UCSD-AML1 (cell line): ENCODE measurements around the gene SYNJ2.
A peak's percentile ranks its signal among the peaks of the same experiment; 100 is the strongest.
"Not testable (repeated sequence)": the region's sequence is repeated elsewhere in the genome, so short reads cannot be mapped to it uniquely, and the experiment has no call there.

Experiments used
- DNase-seq: peaks from one replicate; lab custom pipeline; 2025; ENCODE audit not compliant: unreplicated experiment; lab: John Stamatoyannopoulos, UW

SYNJ2 gene

DNA sequence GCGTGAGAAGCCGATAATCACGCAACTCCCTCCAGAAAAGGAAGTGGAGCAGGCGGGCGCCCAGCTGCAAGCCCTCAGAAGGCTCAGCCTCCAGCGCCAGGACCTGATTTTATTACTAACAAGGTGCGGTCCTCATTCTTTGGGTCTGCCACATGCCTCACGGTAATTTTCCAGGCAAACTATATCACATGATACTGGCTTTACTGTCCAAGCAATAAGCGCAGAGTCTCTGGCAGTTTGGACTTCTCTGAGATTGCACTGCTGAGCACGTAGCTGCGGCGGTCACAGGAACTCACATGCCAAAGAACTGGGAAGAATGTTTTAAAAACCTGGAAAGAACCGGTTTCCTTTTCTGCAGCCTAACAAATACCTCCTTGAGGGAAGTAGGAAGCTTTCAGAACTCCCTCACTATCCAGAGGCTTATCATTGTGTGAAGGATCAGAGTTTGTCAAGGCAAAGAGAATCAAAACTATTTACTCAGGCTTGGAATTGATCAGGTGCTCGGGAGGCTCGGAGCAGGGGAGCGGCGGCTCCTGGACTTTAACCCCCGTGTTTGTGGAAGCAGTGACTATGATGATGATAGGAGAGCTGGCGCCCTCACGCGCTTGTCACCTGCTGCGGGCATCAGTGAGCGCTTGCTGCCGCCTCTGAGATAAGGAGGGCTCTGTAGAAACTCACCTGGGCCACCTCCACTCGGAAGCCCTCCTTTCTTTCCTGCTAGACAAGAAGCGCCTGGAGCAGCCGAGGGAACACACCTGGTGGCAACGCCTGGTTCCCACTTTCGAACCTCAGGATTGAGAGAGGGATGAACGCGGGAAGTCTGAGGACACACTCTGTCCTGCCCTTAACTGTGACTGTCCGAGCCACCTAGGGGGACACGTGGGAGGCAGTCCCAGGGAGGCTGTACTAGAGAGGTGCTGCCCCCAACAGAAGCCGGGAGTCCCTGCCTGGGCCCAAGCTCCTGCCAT, 27.2 kb upstream of the SYNJ2 start:
- DNase-seq = no peak

DNA sequence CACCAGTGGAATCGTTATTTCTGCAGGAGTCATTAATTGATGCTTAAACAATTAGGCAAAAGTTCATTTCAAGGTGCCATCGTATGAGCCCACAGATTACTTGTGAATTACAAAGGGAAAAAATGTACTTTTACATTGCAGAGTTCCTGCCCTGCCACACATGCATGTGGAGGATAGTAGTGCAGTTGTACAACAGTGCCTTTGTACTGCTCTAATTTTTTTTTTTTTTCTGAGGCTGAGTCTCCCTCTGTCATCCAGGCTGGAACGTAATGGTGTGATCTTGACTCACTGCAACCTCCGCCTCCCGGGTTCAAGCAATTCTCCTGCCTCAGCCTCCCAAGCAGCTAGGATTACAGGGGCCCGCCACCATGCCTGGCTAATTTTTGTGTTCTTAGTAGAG, 26.0 kb upstream of the SYNJ2 start:
- no peak for DNase-seq

DNA sequence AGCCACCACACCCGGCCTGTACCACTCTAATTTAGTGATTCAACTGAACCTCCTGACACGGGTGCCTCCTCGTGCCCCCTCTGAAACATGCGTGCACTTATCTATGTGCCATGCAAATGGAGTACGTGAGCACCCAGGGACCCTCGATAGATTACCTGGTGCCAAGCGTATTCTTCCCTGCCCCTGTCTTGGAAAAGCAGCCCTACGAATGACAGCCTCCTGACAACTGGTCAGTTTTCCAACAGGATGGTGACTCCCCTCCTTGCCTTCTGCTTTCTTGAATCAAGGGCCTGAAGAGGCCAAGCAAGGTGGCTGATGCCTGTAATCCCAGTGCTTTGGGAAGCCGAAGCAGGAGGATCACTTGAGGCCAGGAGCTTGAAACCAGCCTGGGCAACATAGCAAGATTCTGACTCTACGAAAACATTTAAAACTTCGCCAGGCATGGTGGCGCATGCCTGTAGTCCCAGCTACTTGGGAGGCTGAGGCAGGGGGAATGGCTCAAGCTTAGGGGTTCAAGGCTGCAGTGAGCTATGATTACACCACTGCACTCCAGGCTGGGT, 25.4 kb upstream of the SYNJ2 start:
- no peak for DNase-seq

DNA sequence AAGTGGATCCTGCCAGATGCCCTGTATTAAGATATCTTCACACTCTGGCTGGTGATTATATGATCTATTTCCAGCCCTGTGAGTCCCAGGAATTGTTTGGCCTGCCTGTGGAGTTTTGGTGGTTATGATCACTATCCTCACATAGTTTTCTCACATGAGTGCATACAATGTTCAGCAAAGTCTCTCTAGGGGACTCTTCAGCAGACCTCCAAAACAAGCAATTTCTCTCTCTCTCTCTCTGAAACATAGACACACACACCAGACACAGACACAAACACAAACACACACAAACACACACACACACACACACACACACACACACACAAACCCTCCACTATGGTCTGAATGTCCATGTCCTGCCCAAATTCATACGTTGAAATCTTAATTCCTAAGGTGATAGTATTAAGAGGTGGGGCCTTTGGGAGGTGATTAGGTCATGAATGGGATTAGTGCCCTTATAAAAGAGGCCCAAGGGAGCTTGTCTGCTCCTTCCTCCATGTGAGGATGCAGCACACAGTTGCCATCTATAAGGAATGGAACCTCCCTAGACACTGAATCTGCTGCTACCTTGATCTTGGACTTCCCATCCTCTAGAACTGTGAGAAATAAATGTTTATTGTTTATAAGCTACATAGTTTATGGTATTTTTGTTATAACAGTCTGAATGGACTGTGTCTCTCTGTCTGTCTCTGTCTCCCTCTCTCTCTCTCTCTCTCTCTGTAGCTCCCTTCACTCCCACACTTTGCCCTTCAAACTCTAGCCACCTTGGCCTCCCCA, 22.0 kb upstream of the SYNJ2 start:
- DNase-seq = no peak

DNA sequence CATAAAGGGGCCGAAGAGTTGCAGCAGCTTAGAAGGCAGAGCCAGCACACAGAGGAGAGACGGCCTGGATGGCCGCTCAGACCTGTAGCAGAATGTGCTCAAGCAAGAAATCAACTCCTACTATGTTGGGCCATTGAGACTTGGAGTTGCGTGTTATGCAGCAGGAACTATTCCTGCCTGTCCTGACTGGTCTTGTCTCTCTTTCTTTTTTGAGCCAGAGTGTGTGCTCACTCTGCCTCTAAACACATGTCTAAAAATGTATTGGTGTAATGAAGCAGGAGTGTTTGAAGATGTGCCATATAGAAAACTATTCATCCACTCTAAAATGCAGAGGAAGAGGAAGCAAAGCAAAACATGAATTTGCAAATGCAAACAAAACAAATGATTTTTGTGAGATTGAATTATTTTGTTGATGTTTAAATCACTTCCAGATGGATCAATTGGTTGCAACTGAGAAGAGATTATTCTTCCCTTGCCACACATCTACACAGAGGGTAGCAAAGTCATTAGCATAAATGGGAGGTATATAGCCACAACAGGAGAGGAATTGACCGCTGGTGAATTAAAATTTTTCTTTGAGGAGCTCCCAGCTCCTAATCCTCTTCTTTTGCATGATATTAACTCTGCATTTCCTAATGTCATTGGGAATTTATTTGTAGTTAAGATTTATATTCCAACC, 20.4 kb upstream of the SYNJ2 start:
- DNase-seq = no peak

DNA sequence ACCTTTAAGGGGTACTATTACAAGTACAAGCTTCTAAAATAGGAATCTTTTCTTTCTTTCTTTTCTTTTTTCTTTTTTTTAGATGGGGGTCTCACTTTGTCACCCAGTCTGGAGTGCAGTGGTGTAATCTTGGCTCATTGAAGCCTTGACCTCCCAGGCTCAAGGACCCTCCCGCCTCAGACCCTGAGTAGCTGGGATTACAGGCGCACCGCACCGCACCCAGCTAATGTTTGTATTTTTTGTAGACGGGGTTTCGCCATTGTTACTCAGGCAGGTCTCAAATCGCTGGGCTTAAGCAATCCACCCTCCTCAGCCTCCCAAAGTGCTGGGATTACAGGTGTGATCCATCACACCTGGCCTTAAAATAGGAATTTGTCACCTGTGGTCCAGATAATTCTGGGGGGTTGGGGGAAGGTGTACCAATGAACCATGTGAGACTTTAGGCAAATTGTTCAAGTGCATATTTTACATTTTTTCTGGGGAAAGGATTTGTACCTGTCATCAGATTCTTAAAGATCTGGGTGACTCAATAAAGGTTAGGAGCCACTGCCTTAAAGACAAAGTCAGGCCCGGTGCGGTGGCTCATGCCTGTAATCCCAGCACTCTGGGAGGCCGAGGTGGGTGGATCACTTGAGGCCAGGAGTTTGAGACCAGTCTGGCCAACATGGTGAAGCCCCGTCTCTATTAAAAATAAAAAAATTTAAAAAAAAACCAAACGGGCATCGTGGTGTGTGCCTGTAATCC, 19.7 kb upstream of the SYNJ2 start:
- no peak for DNase-seq

DNA sequence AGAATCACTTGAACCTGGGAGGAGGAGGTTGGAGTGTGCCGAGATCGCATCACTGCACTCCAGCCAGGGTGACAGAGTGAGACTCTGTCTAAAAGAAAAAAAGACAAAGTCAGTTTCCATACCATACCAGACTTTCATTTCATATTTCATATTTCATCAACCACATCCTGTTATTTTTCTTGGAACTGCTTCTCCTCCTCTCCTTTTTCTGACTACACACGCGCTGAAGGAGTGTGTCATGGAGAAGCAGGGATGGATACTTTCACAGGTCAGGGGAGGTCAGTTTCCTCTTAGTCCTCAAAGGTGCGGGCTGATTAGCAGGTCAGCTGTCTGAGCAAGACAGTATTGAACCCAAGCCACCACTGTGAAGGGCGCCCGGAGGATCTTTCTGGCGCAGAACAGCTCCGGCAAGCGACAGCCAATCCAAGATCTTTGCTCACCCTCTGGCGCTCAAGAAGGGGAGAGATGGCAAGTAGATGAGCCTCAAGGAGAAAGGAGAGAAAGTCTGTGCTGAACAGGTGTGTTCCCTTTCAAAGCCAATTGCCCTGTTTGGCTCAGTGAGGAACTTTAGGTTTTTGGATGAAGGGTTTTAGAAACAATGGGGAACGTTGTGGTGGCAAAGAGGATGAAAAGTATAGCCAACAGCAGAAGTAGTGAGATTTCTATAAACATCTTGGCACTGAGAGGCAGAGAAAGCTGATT, 18.9 kb upstream of the SYNJ2 start:
- DNase-seq = peak; percentile 58

DNA sequence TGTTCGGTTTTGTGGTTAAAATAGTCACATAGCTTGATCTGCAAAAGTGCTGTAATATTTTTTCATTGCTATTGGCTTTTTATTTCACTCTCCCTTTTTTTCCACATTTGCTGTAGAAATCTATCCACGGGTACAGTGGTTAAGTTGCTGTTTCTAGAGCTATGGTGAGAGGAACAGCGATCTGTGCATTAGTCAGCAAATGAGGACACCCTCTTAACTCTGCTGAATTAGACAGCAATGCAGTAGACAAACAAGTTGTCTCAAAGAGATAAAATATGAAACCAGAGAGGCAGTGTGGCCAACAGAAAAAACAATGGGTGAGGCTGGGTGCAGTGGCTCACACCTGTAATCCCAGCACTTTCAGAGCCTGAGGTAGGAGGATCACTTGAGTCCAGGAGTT, 17.6 kb upstream of the SYNJ2 start:
- no peak for DNase-seq

DNA sequence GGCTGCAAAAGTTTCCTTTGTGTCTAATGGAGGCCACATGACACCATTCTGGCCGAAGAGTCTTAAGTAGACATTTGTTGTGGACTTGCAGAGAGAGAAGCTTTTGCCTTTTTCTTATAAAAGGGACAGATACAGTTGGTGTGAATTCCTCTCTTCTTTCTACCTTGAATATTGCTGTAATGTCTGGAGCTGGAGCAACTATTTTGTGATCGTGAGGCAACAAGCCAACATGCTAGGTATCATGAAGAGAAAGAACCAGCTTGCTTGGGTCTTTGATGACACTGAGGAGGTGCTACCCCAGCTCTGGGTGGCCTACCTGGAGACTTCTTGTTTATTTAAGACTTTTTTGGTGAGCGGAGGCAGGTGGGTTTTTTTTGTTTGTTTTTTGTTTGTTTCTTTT, 16.3 kb upstream of the SYNJ2 start:
- no peak for DNase-seq

DNA sequence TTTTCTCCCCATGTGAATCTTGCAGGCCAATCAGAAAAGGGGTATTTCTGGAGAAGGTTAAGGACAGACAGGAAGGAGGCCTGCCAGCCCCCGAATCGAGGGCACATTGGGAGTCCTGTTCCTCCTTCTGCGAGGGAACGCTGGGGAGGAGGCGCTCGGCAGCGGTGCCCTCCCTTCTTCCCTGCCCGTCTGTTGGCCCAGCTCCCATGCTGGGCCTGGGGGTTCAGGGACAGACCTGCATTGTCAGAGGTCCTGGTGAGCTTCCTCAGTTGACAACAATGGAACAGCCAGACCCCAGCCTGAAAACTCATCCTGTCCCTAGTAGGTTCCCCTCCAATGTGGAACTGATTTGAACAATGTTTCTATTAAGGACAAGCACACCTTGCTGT, 15.1 kb upstream of the SYNJ2 start:
- no peak for DNase-seq

DNA sequence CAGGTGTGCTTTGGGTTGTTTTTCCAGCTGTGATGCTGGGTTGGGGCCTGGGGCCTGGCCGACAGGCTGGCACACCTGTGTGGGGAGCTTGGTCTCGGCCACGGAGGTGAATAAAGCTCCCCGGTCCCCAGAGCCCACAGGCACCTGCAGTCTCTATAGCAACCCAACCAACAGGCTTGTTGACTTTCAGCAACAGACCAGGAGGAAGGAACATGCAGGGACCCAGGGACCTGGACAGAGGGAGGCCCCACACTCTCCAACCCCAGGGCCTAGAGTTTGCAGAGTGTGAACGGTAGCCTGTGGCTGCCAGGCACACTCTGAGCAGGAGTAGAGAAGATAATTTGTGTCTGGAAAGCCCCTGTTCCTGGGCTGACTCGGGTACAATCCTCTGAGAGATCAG, 14.6 kb upstream of the SYNJ2 start:
- DNase-seq = no peak

DNA sequence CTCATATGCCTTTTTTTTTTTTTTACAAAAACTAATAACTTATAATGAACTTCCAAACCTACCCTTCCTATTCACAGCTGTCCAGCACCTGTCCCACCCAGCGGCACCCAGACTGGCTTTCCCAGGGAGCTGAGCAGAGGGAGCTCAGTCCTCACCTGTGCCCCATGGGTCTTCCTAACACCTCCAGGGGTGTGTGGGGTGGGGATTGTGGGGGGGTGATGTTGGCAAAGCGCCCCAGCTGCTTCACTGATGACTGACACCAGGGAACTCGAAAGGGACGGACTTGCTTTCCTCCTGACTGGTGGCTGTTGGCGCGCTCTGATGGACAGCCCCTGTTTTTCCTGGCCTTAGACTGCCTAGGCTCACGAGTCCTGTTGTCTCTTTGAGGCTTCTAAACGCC, 14.2 kb upstream of the SYNJ2 start:
- DNase-seq = no peak

DNA sequence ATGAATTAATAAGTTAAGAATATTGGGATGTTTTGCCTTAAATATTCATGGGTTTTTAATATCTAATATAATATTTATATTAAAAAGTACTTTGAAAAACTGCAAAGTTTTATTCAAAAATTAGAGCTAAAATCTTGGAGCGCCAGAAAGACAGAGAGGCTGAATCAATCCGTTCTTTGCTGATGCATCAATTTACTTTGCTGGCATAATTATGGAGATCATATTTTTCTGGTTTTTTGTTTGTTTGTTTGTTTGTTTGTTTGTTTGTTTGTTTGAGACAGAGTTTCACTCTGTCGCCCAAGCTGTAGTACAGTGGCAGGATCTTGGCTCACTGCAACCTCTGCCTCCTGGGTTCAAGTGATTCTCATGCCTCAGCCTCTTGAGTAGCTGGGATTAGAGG, 9.5 kb upstream of the SYNJ2 start:
- not testable (repeated sequence) for DNase-seq

DNA sequence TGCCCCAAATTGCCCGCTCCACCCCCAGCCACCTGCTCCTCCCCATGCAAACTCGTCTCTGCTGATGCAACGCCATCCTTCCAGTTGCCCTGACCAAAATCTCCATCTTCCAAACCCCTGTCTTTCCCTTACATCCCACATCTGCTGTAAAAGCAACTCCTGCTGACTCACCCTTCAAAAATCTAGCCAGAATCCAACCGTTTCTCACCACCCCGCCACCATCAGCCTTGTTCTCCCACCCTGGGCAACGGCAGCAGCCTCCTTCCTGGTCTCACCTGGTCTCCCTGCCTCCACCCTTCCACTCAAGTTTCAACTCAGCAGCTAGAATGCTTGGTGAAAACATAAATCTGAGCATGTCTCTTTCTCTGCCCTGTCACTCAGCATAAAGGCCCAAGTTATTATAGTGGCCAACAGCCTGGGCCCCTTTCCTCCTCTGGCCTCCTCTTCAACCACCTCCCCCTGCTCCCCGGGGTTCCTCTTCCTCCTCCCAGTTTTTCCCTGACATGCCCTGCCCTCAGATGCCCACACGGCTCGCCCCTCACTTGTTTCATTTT, 7.2 kb upstream of the SYNJ2 start:
- DNase-seq = no peak

DNA sequence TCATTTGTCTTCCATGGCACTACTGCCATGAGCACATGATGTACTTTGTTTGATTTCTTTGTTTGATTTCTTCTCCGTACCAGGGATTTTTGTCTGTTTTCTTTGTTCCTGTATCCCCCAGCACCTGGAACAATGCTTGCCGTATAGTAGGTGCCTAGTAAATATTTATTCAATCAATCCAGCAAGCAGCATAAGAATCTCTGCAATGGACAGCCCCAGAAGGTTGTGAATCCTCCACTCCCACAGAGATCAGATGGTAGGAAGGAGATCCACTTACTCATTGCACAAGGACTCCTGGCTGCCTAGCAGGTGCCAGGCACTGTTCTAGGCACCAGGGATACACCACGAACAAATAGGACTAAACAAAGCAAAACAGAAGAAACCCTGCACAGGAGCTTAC, 6.7 kb upstream of the SYNJ2 start:
- DNase-seq = no peak

DNA sequence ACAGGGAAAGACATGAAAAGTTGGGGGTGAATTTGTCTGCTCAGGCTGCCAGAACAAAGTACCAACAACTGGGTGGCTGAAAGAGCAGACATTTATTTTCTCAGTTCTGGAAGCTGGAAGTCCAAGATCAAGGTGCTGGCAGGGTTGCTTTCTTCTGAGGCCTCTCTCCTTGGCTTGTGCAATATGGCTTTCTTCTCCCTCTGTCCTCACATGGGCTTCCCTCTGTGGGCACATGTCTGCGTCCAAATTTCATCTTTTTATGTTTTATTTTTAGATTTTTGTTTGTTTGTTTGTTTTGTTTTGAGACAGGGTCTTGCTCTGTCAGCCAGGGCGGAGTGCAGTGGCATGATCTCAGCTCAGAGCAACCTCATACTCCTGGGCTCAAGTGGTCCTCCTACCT, 6.2 kb upstream of the SYNJ2 start:
- no peak for DNase-seq

DNA sequence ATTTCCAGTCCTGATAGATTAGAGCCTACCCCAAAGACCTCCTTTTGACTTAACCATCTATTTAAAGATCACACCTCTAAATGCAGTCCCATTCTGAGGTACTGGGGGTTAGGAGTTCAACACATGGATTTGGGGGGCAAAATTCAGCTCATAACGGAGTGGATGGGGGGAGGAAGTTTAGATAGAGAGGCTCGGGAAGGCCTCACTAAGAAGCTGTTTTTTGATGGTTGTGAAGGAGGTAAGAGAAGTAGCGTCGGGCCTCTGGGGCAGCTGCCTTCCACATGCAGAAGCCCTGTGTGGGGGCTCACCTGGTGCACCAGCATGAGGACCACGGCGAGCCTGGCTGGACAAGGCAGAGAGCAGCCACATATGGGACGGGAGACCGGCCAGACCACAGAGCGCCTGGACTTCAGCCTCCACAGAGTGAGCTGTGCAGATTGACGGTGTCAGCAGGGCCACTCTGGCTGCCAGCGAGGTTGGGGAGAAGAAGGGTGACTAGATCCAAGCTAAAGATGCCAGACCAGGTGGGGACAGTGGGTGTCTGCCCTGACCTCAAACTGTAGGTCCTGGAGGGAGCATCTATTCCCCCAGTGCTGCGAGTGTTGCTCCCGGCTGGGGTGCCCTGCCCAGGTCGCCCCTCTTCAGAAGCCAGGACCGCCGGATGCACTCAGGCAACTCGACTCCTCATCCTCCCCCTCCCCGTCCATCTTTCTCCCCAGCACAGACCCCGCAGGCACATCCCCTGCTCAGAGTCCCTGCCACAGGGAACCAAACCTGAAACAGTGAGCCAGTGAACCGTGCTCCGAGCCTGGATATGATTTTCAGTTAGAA, 5.1 kb upstream of the SYNJ2 start:
- DNase-seq = no peak

DNA sequence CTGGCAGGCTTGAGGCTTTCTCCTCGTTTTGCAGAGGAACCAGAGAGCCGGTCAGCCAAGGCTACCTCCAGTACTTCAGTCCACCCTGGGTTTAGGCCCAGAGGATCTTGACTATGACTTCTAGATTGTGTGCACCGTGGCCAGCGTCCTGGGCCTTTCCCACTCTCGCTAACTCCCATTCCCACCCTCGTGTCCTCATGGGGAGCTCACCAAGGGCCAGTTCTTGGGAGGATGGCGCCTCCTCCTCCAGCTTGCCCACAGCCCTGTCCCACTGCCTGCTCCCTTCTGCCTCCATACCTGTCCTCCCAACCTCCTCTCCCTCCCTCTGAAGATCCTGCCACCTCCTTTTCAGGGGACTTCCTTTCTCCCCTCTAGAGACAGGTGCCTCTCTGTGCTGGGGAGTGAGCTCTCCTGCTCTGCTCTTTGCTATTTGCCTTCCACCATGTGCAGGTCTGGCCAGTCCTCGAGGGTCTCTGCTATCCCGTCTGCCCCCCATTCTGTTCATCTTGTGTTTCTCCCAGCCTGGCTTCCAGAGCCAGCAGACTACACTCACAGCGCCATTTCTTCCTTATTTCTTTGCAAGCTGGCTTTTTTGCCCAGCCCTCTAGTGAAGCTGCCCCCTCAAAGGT, 4.4 kb upstream of the SYNJ2 start:
- DNase-seq = no peak
